Breast epithelium (tissue), 4 donors: ENCODE results near the gene KLC3. TPM values are rescaled to one million over a fixed set of nuclear protein-coding genes. Genes with fewer than 3 reads are reported as not detected.
A peak's percentile ranks its signal among the peaks of the same experiment; 100 is the strongest.

Experiments
- DNase-seq, 2 donors: peaks; one replicate each; pipeline ENCODE4 v3.0.0-alpha.2; 2019; ENCODE audit warnings: low spot score in 2 of 2
- H3K27ac ChIP-seq, 2 donors: fragments of 200-600 bp; sonication (generic) in 1 of 2; one replicate each; pipeline ENCODE4 v1.5.1; 2016 to 2019; ENCODE audit warnings: mild to moderate bottlenecking in 1 of 2
- H3K27me3 ChIP-seq, 2 donors: fragments of 200-600 bp; sonication (generic) in 1 of 2; one replicate each; pipeline versions ENCODE4 v1.5.1 to v1.6.0; 2017 to 2019; ENCODE audit warnings: control low read depth in 1 of 2, mild to moderate bottlenecking in 1 of 2
- H3K36me3 ChIP-seq: fragments of 200-600 bp; one replicate; pipeline ENCODE4 v1.5.1; 2019
- H3K4me1 ChIP-seq, 2 donors: fragments of 200-600 bp; sonication (generic); one replicate each; pipeline ENCODE4 v1.5.1; 2016 to 2019; ENCODE audit warnings: control low read depth in 1 of 2
- H3K4me3 ChIP-seq, 3 donors: fragments of 200-600 bp; sonication (generic); 1 replicate in 2 of 3; 2 replicates in 1 of 3; pipeline ENCODE4 v1.5.1; 2016 to 2019; ENCODE audit warnings: mild to moderate bottlenecking in 3 of 3, moderate library complexity in 2 of 3
- H3K9me3 ChIP-seq, 2 donors: fragments of 200-600 bp; sonication (generic) in 1 of 2; one replicate each; pipeline ENCODE4 v1.5.1; 2016 to 2019; ENCODE audit warnings: control low read depth in 1 of 2
- POLR2A ChIP-seq: fragments of 450-650 bp; IDR thresholded peaks from one replicate; pipeline ENCODE4 v1.6.1; 2016; ENCODE audit warnings: antibody characterized with exemption, mild to moderate bottlenecking, moderate library complexity
- POLR2AphosphoS5 ChIP-seq, 3 donors: sonication (generic); formaldehyde crosslinking; IDR thresholded peaks; one replicate each; pipeline ENCODE4 v1.6.1; 2017; ENCODE audit warnings: antibody characterized with exemption in 3 of 3
- intact Hi-C: fragments of 100-400 bp; cut with DNase I; formaldehyde crosslinking; loops from one replicate; pipeline ENCODE4 v1.15.1; 2023; ENCODE audit warnings: low total_unique reads
- total RNA-seq, 3 donors: library from RNA; depleted of rRNA; stranded (reverse); fragments of >200 nt; gene quantifications; one replicate each; pipeline ENCODE4 v1.1.0, GENCODE V29; 2016
- TF ChIP-seq, protein P1 (sequence below), 3 donors: fragments of 450-650 bp; IDR thresholded peaks; one replicate each; pipeline ENCODE4 v1.5.1; 2016 to 2017; ENCODE audit warnings: antibody characterized with exemption in 3 of 3, mild to moderate bottlenecking in 3 of 3, moderate library complexity in 3 of 3

Gene KLC3
- 10 to 100 TPM in 1 of 3 donors, 1 to 10 TPM in 1, not detected in 1; 5.6 to 13.5 TPM for total RNA-seq

DNA sequence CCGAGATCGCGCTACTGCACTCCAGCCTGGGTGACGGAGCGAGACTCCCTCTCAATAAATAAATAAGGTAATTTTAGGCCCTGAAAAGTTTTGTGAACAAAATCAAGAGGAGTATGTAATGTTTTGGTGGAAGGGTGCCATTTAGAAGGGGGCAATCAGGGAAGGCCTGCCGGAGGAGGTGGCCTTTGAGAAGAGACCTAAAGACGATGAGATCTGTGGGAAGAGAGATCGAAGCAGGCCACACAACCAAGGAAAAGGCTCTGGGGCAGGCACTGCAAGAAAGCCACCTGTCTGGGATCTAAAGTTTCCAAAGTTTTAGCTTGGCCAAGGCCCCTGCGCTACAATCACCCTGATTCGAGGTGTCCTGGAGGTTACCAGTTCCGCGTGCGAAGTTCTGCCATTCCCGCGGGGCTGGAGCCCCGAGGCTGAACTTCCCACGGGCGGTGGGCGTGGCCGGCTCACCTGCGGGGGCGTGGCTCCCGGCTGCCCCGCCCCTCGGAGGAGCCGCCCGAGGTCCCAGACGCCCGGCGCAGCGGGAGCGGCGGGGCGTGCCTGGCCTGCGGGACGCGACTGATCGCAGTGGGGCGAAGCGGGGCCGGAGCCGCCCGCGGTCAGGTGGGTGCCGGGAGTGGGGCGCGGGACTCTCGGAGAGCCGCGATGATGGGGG, at the start of gene KLC3:
Gene KLC3 (plus strand): TSS at position 519 of the 667 bp plus-strand sequence. CDS start 4,792 bp downstream, outside the sequence.
- Histone ChIP-seq H3K9me3 (no peaks in the 10 kb centered on the region), H3K27me3 (peaks cover 0 to 11% of the 10 kb centered on the region in 2 donors), H3K27ac (peak within 1 kb of the TSS; percentile 71 to 78), H3K4me3 (peak within 1 kb of the TSS in 2 of 3 donors; percentile 63 to 74), H3K36me3 (no peaks in the 10 kb centered on the region), H3K4me1 (no peaks in the 10 kb centered on the region)
- intact Hi-C loops, result no loop called here
- TF ChIP-seq POLR2A (no peak), POLR2AphosphoS5 (IDR thresholded peaks at IDR 0.05) (peak in 1 of 3 donors; percentile 49)
- TF ChIP-seq, protein P1, sequence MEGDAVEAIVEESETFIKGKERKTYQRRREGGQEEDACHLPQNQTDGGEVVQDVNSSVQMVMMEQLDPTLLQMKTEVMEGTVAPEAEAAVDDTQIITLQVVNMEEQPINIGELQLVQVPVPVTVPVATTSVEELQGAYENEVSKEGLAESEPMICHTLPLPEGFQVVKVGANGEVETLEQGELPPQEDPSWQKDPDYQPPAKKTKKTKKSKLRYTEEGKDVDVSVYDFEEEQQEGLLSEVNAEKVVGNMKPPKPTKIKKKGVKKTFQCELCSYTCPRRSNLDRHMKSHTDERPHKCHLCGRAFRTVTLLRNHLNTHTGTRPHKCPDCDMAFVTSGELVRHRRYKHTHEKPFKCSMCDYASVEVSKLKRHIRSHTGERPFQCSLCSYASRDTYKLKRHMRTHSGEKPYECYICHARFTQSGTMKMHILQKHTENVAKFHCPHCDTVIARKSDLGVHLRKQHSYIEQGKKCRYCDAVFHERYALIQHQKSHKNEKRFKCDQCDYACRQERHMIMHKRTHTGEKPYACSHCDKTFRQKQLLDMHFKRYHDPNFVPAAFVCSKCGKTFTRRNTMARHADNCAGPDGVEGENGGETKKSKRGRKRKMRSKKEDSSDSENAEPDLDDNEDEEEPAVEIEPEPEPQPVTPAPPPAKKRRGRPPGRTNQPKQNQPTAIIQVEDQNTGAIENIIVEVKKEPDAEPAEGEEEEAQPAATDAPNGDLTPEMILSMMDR (IDR thresholded peaks at IDR 0.05), result no peak
- no peak for DNase-seq

DNA sequence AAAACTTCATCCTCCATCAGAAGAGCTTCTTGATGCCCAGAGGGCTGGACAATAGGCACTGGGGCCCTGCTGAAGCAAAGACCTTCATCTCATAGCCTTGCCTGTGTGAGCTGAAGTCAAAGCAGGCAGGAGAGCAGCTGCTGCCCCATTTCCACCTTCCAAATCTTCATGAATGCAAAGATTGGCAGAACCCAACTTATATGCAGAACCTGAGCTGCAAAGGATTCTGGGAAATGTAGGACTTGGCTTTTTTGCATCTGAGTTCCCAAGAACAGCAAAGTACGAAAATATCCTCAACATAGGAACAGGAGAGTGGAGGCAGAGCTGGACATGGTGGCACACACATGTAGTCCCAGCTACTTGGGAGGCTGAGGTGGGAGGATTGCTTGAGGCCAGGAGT, 48.7 kb upstream of the KLC3 start:
- Histone ChIP-seq H3K9me3 (peaks cover 0 to 9% of the 10 kb centered on the region in 2 donors), H3K36me3 (peaks cover 6% of the 10 kb centered on the region), H3K27ac (no peak overlapping the region), H3K4me1 (no peaks in the 10 kb centered on the region), H3K4me3 (no peak overlapping the region), H3K27me3 (no peaks in the 10 kb centered on the region)
- TF ChIP-seq, protein P1 (IDR thresholded peaks at IDR 0.05), result no peak
- TF ChIP-seq POLR2AphosphoS5 (IDR thresholded peaks at IDR 0.05) (no peak), POLR2A (no peak)
- DNase-seq, result no peak
- intact Hi-C loops, result no loop called here

DNA sequence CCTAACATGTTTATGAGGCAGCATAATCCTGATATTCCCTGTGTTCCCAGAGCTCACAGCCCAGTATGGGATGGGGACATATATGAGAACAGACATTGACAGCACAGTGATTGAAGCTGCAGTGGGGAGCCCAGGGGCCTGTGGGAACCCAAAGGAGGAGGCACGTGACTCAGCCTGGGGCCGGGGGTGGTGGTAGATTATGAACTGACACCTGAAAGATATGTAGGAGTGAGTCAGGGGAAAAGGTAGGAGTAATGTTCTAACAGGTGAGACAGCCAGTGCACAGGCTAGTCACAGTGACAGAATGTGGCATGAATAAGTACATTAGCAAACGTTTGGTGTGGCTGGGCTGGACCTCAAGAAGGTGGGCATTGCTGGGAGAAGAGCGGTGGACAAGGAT, 46.9 kb upstream of the KLC3 start:
- H3K4me3 ChIP-seq, result no peak overlapping the region
- H3K4me1 ChIP-seq, result no peaks in the 10 kb centered on the region
- DNase-seq, result no peak
- peak overlapping the region; percentile 77 to 81 for H3K27ac ChIP-seq
- TF ChIP-seq, protein P1 (IDR thresholded peaks at IDR 0.05), result no peak
- no peak for TF ChIP-seq POLR2A
- TF ChIP-seq POLR2AphosphoS5 (IDR thresholded peaks at IDR 0.05), result no peak
- H3K9me3 ChIP-seq, result peaks cover 0 to 9% of the 10 kb centered on the region in 2 donors
- H3K36me3 ChIP-seq, result no peaks in the 10 kb centered on the region
- no peaks in the 10 kb centered on the region for H3K27me3 ChIP-seq
- intact Hi-C loops, result no loop called here

DNA sequence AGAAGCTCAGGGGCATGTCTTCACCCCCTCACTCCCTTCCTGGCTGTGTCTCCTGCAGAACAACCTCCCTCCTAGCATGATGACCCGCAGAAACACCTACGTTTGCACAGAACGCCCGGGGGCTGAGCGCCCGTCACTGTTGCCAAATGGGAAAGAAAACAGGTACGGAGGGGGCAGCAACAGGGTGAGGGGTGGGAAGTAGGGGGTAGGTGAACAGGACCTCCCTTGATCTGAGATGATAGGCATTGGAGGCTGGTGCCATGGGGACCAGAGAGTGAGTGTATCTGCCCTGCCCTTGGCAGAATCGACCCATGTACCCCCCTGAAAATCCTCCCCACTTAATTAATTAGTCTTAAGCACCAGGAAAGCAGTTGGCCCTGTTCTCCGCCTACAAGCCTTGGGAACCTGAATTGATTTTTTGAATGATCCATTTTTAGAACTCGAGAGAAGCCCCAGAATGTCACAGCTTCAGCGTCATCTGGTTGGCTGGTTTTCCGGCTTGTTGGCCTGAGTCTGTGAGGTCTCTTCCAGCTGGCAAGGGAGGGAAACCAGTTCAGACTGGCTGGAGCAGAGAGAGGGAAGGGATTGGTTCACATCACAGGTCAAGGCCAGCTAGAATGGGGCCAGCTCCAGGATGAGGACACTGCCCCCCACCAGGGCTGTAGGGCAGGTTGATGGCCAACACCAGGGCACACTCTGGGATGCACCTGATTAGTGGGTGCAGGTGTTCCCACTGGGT, 46.1 kb upstream of the KLC3 start:
- intact Hi-C loops, result no loop called here
- peaks cover 4% of the 10 kb centered on the region for H3K36me3 ChIP-seq
- DNase-seq, result peak in 1 of 2 donors; percentile 67
- H3K27ac ChIP-seq, result peak overlapping the region; percentile 77 to 81
- peaks cover 0 to 9% of the 10 kb centered on the region in 2 donors for H3K9me3 ChIP-seq
- no peaks in the 10 kb centered on the region for H3K4me1 ChIP-seq
- peak overlapping the region in 1 of 3 donors; percentile 17 for H3K4me3 ChIP-seq
- TF ChIP-seq, protein P1 (IDR thresholded peaks at IDR 0.05), result no peak
- no peak for TF ChIP-seq POLR2AphosphoS5 (IDR thresholded peaks at IDR 0.05)
- no peak for TF ChIP-seq POLR2A
- no peaks in the 10 kb centered on the region for H3K27me3 ChIP-seq

DNA sequence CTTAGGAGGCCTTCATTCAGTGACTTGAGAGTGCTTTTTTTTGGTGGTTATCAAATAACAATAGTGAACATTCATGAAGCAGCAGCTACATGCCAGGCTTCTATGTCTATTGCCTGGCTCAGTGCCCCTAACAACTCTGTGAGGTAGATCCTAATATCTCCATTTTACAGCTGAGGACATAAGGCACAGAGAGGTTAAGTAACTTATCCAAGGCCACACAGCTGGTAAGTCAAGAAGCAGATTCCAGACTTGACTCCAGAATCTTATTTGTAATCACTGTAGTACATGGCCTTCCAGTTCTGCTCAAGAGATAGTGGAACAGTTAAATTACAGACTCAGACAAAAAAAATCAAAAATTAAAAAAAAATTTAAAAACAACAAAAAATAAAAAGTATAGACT, 44.7 kb upstream of the KLC3 start:
- H3K36me3 ChIP-seq, result peaks cover 4% of the 10 kb centered on the region
- TF ChIP-seq POLR2A (no peak), POLR2AphosphoS5 (IDR thresholded peaks at IDR 0.05) (no peak)
- TF ChIP-seq, protein P1 (IDR thresholded peaks at IDR 0.05), result no peak

More for the DNA sequence above, 44.7 kb upstream of the KLC3 start:
- no peaks in the 10 kb centered on the region for H3K4me1 ChIP-seq
- DNase-seq, result no peak
- H3K4me3 ChIP-seq, result no peak overlapping the region
- no peak overlapping the region for H3K27ac ChIP-seq
- no peaks in the 10 kb centered on the region for H3K27me3 ChIP-seq
- H3K9me3 ChIP-seq, result peaks cover 0 to 9% of the 10 kb centered on the region in 2 donors
- intact Hi-C loops, result no loop called here
